Amygdala (tissue), 56 donors: ENCODE data around the gene CNPY2.
"Not testable (repeated sequence)": the region's sequence is repeated elsewhere in the genome, so short reads cannot be mapped to it uniquely, and the experiment has no call there.

Source experiments
- DNase-seq, 56 donors: peaks; one replicate each; lab custom pipeline; 2025; lab: John Stamatoyannopoulos, UW

The CNPY2 gene

DNA sequence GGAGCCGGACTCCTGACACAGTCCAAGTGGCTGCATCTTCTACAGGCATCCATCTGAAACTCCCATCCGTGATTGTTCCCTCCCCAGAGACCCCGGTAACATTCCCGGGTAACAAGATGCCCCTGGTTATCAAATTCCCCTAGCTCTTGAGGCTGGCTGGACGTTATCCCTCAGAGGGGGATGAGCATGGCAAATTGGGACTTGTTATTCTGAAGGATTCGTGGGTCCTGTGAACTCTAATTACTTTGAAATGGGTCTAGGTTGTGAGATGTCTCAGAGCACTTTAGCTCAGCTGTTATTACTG lies 18.7 kb upstream of the CNPY2 start:
- no peak for DNase-seq

DNA sequence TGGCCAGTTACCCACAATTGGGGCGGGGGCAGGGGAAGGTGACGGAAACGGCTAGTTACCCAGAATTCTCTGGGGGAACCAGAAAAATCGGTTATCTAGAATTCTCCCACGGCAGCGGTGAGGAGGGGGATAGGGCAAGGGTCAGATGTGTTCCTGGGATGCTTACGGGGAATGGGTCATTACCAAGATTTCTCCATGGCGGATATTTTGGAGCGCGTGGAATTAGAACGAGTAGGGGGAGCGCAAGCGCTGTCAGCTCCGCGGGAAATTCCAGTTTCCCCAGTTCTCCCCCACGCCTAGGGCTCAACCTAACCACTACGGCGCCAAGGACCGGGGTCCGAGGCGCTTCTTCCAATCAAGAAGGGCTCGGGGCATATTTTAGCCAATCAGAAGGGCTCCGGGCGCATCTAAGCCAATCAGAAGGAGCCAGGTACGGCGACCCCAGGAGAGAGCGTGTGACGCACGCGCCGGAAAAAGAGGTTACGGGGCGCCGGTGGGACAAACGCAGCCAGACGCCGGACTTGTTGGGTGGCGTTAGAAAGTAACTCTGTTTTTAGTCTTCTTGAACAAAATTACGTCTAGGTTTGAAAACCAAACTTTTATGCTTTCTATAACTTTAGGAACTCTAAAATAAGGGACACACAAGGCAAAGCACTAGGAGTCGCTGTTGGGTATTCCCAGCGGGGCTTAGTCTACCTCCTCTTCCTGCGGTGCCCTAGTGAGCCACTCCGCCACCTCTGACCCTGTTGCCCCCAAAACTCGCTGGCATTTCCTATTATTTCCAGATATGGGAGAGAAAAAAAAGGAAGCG lies 18.1 kb upstream of the CNPY2 start, which contains the start of gene PAN2:
TSS of gene PAN2 (minus strand) at position 322 of the 811 bp plus-strand sequence. CDS start 906 bp downstream, outside the sequence.
- DNase-seq: peak; percentile 44 to 97 (median 93)

DNA sequence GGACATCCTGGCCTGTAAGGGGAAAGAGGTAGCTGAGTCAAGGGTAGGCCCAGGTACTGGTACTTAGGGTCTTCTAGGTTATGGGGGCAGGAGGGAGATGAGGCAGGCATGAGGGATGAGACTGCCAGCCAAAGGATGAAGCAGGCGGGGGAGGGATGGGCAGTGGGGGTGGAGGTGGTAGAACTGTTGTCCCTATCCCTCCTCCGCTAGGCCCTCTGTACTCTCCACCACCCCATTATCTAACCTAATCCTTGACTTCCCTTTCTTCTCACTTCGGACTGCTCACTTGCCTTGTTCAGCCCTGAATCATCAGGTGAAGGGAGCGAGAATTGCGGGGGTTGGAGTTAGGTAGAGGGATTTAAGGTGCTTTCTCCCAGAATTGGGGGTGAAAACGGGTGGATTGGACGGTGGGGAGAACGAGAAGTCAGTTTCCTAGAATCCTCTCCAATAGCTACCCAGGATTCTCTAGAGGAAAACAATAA lies 17.4 kb upstream of the CNPY2 start:
- peak in 2 of 56 donors; percentile 41 to 43 for DNase-seq

DNA sequence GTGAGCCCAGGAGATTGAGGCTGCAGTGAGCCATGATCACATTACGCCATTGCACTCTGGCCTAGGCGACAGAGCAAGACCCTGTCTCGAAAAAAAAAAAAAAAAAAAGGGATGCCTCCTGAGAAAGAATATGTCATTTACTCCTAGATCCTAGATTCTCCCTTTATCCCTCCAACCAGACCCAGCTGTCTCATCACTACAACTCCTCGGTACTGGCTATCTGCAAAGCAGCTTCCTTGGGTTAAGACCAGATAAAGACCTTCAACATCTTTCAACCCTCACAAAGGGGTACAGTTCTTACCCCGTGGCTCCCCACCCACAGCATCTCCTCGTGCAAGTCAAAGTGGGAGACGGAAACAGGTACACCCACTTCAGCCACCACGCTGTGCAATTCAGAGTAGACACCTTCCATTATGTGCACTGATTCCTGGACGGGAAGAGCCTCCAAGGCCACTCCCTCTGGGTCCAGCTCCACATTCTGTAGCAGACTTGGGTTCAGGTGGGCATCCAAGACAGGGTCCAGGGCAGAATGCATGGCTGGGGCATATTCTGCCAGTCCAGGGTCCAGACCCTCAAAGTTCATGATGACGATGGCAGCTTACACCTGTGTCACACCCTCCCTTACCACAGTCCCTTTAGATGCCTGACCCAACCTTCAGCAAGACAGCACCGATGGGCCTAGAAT lies 16.9 kb upstream of the CNPY2 start:
- no peak for DNase-seq

DNA sequence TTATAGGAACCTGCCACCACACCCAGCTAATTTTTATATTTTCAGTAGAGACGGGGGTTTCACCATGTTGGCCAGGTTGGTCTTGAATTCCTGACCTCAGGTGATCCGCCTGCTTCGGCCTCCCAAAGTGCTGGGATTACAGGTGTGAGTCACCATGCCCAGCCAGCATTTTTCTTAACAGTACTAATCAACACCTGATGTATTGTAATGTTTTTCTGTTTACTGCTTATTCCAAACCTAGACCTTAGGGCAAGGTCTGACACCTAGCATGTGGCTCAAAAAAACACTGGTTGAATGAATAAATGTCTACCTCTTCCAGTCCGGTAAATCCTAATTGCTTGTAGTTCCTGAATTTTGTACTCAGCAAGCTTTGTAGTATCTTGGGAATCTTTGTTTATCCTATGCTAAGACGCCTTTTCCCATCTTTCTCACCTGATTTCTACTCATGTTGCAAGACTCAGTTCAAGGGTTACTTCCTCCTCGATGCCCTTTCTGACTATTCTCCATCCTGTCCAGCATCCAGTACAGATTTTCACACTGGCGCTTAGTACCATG lies 15.2 kb upstream of the CNPY2 start:
- no peak for DNase-seq

DNA sequence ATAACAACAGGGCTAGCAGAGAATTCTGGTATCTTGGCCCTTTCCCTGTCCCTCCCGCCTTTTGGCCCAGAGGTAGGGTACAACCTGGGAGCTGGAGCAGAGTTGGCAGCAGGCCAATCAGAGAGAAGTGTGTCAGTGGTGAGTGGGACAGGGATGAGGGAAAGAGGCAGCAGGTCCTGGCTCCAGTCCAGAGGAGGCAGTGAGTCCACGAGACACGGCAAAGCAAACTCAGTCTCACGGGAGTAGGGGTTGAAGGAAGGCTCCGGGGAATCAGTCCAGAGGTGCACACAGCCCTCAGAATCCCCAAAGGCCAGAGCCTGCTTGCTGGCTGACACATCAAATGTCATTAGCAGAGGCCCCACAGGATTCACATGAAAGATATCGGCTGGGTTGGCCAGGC lies 10.7 kb upstream of the CNPY2 start:
- DNase-seq: peak in 1 of 56 donors; percentile 14

DNA sequence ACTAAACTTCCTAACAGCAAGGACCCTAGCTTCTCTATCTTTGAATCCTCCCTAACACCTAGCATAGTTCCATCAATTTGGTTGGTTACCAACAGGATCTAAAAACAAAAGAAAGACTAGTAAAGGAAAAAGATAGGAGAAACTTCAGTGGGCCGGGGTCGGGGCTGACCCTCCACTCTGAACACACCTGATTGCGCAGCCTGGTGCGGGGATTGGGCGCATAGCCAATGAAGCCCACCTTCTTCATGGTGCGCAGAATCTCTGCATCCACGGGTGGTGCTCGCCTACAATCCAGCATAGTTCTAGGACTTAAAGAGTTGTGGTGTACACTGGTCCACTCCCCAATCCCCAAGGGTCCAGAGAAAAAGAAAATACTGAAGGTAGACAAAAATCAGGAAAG lies 10.3 kb upstream of the CNPY2 start:
- no peak for DNase-seq

DNA sequence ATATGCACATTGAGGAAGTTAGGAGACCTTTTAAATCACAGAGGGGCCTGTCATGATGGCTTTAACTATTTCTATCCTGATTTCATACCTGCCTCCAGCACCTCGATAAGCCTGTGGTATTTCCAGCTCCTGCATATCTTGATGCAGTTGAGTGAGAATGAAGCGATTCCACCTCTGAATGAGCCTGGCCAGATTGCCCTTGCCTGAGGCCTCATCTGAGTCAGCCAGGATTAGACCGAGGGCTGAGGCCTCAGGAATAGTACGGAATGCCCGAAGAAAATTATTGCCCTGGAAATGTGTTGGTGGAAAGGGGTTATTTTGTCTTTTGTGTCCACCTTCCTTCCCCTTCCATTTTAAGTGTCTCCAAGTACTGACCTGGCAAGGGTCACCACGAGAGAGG lies 8.4 kb upstream of the CNPY2 start:
- no peak for DNase-seq

DNA sequence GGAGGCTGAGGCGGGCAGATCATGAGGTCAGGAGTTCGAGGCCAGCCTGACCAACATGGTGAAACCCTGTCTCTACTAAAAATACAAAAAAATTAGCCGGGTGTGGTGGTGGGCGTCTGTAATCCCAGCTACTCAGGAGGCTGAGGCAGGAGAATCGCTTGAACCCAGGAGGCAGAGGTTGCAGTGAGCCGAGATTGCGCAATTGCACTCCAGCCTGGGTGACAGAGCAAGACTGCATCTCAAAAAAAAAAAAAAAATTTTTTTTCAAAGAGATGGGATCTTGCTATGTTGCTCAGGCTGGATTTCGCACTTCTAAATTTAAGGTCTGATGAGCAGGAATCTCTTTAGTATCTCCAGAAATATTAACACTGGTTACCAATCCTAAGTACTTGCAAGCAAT lies 5.8 kb upstream of the CNPY2 start:
- DNase-seq: not testable (repeated sequence)

DNA sequence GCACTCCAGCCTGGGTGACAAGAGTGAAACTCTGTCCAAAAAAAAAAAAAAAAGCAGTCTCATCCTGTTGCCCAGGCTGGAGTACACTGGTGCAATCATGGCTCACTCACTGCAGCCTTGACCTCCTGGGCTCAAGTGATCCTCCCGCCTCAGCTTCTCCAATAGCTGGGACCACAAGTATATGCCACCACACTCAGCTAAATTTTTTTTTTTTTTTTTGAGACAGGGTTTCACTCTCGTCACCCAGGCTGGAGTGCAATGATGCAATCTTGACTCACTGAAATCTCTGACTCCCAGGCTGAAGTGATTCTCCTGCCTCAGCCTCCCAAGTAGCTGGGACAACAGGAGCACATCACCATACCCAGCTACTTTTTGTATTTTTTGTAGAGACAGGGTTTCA lies 5.2 kb upstream of the CNPY2 start:
- DNase-seq: no peak

DNA sequence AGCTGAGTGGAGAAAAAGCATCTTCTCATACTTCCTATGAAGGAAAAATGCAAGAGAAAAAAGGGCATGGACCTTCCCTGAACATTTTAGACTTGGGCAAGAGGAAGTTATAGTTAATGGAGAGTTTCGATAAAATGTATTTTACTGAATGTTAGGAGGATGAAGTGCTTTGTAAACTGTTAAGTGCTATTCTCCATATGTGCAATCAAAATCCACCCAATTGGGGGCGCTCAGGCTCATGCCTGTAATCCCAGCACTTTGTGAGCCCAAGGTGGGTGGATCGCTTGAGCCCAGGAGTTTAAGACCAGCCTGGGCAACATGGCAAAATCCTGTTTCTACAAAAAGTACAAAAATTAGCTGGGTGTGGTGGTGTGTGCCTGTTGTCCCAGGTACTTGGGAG lies 1.9 kb upstream of the CNPY2 start:
- no peak for DNase-seq

DNA sequence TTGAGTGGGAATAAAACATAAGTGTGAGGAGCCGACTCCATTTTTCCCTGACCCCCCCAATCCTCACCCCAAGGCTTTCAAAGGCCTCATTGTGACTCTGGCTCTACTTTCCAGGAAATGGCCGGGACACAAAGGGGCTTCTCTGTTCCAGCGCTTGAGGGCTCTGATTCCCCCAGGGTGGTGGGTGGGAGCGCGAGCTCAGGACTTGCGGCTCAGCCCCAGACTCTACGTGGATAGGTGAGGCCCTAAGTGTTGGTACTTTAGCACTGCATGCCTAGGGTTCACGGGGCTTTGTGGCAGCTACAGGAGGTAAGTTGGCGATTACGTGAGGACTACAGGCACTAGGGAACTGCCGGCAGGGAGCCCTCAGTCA lies 553 bp downstream of the CNPY2 start:
- DNase-seq: peak in 44 of 56 donors; percentile 11 to 70 (median 51)

DNA sequence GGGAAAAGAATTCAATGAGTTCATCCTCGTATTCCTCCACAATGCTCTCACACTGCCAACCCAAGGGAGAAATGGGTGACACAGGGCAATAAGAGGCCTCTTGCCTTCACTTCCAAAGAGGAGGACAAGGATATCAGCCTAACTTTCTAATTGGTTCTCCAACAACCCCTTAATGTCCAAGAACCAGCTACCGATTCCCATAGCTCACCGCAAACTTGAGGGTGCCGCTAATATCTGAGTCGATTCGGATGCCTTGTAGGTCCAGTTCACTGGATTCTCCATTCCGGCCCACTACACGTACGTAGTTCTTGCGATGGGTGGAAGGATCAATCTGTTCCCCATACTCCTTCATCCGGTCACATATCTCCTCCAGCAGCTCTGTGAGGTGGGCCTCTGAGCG lies 4.8 kb downstream of the CNPY2 start:
- DNase-seq: no peak

DNA sequence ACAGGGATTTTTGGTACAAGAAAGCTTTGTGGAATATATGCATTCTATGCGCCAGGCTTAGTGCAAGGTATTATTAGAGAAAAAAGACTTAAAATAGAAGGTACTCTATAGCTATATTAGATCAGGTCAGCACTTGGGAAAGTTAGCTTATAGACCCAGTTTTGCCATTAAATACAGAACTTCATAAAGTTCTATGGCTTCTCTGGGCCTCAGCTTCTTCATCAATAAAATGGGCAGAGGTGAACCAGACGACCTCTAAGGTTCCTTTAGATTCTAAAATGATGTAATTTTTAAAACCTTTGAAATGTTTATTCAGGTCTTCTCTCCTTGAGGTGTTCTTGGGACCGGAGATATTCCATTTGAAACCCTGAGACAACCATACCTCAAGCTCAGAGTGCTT lies 7.1 kb downstream of the CNPY2 start:
- DNase-seq: no peak

DNA sequence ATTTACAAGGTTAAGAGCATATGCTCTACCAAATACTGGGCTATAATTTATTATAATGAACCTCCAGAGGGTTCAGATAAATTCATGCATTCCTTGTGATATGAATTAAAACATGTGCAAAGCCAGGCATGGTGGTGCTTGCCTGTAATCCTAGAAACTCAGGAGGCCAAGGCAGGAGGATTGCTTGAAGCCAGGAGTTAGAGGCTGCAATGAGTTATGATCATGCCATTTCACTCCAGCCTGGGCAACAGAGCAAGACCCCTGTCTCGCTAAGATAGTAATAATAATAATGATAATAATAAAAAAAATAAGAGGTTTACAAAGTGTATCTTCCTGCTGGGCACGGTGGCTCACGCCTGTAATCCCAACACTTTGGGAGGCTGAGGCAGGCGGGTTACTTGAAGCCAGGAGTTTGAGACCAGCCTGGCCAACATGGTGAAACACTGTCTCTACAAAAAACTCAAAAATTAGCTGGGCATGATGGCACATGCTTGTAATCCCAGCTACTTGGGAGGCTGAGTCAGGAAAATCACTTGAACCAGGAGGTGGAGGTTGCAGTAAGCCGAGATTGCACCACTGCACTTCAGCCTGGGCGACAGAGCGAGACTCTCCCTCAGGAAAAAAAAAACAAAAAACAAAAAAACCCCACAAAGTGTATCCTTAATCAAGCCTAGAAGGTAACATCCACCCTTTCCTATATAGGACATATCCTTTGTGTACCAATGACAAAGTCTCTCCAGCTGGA lies 8.4 kb downstream of the CNPY2 start:
- DNase-seq: no peak

DNA sequence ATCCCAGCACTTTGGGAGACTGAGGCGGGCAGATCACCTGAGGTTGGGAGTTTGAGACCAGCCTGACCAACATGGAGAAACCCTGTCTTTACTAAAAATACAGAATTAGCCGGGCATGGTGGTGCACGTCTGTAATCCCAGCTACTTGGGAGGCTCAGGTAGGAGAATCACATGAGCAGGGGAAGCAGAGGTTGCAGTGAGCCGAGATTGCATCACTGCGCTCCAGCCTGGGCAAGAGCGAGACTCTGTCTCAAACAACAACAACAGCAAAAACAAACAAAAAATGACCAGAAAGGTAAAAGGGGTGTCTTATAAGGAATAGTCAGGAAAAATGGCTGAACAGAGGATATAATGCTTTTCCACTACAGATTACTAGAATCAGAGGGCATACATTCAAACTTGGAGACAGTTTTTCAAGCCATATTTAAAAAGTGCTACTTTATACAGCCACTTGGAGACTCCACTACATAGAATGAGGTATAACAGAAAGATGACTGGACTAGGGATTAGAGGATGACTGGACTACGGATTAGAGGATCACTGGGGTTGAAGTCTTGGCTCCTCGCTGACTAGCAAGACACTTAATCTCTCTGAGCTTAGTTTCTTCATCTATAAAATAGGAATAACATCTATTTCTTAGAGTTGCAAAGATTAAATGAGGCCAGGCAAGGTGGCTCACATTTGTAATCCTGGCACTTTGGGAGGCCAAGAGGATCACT lies 10.8 kb downstream of the CNPY2 start:
- no peak for DNase-seq

DNA sequence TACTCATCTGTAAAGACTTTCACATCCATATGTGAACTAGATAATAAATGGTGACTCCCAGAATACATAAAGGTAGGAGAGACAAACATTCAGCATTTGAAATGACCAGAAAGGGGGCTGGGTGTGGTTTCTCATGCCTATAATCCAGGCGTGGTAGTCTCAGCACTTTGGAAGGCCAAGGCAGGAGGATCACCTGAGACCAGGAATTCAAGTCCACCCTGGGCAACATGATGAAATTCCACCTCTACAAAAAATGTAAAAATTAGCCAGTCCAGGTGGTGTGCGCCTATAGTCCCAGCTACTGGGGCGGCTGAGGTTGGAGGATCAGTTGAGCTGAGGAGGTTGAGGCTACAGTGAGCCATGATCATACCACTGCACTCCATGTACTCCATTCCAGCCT lies 11.5 kb downstream of the CNPY2 start:
- no peak for DNase-seq

DNA sequence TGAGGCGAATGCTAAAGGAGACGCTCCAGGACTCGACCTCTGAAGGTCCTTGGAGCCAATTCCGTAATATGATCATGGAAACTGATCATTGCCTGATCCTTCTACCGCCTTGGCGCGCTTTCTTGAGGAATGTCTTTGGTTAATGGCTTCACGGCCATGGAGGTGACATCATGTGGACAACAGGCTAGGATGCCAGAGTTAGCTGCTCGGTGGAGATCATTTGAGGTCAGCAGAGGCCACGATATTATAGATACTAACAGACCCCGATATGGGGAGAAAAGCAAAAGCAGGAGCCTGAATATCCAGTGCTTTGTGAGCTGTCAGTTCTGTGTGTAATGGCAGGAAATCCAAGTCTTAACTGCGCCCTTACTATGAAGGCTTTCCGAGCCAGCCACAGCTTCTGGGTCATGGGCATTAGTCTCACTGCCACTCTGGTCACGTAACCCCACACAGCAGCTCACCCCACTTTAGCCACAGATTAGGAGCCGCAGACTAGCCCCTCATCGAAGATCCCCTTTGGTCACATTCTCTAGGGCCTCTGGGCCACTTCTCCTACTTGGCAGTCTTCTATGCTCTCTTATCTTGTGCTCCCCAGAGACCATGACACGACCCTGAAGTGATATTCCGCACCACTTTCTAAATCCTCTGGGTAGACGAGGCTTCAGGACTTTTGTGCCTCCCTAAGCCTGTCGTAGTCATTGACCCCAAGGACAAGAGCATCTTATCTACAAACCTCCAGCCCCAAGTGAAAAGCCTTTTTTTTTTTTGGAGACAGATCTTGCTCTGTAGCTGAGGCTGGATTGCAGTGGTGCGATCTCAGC lies 14.9 kb downstream of the CNPY2 start:
- peak in 5 of 56 donors; percentile 14 to 73 (median 34) for DNase-seq

DNA sequence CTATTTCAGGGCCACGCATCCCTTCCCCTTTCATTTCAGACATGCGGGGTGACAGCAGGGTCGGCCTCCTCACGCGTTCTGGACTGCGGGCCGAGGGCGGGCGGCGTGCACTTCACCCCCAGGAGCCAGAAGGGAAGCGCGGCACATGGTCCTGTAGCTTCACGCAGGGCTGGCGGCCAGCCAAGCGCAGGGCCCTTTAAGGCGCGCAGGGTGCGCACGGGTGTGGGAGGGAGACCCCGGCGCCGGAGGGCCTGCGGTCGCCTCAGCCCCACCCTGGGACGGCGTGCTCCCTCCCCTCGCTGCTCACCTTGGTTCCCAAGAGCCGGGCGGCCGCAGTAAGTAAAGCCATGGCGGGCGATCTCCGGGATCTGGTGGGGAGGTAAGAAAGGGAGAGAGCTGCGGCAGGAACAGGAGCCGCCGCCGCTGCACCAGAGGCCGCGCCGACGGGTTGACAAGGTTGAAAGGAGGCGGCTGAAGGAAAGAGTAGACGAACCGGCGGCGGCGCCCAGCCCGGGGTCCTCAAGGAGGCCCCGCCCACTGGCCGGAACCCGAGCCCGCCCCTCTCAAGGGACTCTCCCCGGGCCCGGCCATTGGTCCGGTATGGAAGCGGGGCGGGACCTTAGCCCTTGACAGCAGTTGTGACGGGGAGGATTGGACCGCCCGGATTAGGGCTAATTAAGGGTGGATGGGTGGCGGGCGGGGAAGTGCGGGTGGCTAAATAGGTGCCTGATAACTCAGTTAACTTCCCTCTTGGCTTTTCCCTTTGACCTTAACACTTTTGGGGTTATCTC lies 15.7 kb downstream of the CNPY2 start, which contains the start of gene CS:
TSS of gene CS (minus strand) at position 478 of the 791 bp plus-strand sequence. CDS start at position 349, 129 bp downstream.
- DNase-seq: peak; percentile 42 to 99 (median 96)
